Measurements from ENCODE around the gene NPR1. TPM values are rescaled to one million over a fixed set of nuclear protein-coding genes. Genes with fewer than 3 reads are reported as not detected.
A peak's percentile ranks its signal among the peaks of the same experiment; 100 is the strongest.

The NPR1 gene
- total RNA-seq, 1 donor from 2014 or later = 0.19 TPM

GRCh38 chr1:153661111-153661708 lies 17.3 kb upstream of the NPR1 start:
- Mint-ChIP-seq H3K9me3 (no peaks in the 10 kb centered on the region), H3K27me3 (ENCODE audit: insufficient read depth, low read depth) (peaks cover 4% of the 10 kb centered on the region), H3K36me3 (peaks cover 19% of the 10 kb centered on the region), H3K4me1 (peaks cover 19% of the 10 kb centered on the region), H3K4me3 (peak overlapping the region; percentile 31), H3K27ac (peak overlapping the region; percentile 13)
- Histone ChIP-seq H3K4me3 (no peak overlapping the region), H3F3A (ENCODE audit: low read depth) (peaks cover 73% of the 10 kb centered on the region), H3K4me2 (no peak overlapping the region), H3K79me2 (ENCODE audit: low read depth) (peaks cover 15% of the 10 kb centered on the region), H3K36me3 (peaks cover 25% of the 10 kb centered on the region), H3K9me3 (ENCODE audit: low read depth) (no peaks in the 10 kb centered on the region), H3K27ac (peak overlapping the region; percentile 68), H3K4me1 (peaks cover 5% of the 10 kb centered on the region), H3K27me3 (no peaks in the 10 kb centered on the region), H4K20me1 (ENCODE audit: low read depth) (peaks cover 19% of the 10 kb centered on the region), H3K9ac (no peak overlapping the region), H2AFZ (replicated peaks) (no peak overlapping the region)
- TF ChIP-seq, protein P1, sequence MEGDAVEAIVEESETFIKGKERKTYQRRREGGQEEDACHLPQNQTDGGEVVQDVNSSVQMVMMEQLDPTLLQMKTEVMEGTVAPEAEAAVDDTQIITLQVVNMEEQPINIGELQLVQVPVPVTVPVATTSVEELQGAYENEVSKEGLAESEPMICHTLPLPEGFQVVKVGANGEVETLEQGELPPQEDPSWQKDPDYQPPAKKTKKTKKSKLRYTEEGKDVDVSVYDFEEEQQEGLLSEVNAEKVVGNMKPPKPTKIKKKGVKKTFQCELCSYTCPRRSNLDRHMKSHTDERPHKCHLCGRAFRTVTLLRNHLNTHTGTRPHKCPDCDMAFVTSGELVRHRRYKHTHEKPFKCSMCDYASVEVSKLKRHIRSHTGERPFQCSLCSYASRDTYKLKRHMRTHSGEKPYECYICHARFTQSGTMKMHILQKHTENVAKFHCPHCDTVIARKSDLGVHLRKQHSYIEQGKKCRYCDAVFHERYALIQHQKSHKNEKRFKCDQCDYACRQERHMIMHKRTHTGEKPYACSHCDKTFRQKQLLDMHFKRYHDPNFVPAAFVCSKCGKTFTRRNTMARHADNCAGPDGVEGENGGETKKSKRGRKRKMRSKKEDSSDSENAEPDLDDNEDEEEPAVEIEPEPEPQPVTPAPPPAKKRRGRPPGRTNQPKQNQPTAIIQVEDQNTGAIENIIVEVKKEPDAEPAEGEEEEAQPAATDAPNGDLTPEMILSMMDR (IDR thresholded peaks at IDR 0.05) = no peak
- TF ChIP-seq EZH2 (IDR thresholded peaks at IDR 0.05) = no peak
- no peak for TF ChIP-seq EZH2phosphoT487 (IDR thresholded peaks at IDR 0.05)
- peak; percentile 11 for DNase-seq (ENCODE audit: low spot score)

DNA sequence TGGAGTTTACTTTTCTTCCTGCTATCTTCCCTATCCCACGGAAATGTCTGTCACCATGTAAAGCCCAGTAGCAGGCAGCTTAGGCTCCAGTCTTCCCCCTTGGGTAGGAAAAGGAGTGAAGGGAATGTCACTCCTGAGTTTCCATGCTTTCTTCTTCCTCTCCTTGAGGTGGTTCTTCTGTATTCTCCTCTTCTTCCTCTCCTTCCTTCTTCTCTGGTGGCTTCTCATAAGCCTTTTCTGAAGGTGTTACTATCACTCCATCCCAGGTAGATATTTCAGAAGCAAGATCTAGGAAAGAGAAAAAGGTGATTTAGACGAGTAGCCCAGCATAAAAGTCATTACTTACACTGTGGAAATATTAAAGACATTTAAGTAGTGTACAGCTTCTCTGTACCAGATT lies 16.2 kb upstream of the NPR1 start:
- Histone ChIP-seq H3K9ac (no peak overlapping the region), H3F3A (ENCODE audit: low read depth) (peaks cover 83% of the 10 kb centered on the region), H3K9me3 (ENCODE audit: low read depth) (no peaks in the 10 kb centered on the region), H3K4me2 (no peak overlapping the region), H3K79me2 (ENCODE audit: low read depth) (peaks cover 24% of the 10 kb centered on the region), H4K20me1 (ENCODE audit: low read depth) (peaks cover 19% of the 10 kb centered on the region), H3K27ac (no peak overlapping the region), H2AFZ (replicated peaks) (no peak overlapping the region), H3K4me1 (peaks cover 5% of the 10 kb centered on the region), H3K27me3 (no peaks in the 10 kb centered on the region), H3K4me3 (no peak overlapping the region), H3K36me3 (peaks cover 33% of the 10 kb centered on the region)
- Mint-ChIP-seq H3K4me1 (peaks cover 18% of the 10 kb centered on the region), H3K27me3 (ENCODE audit: insufficient read depth, low read depth) (peaks cover 4% of the 10 kb centered on the region), H3K27ac (no peak overlapping the region), H3K4me3 (no peak overlapping the region), H3K36me3 (peaks cover 22% of the 10 kb centered on the region), H3K9me3 (no peaks in the 10 kb centered on the region)
- no peak for TF ChIP-seq EZH2phosphoT487 (IDR thresholded peaks at IDR 0.05)
- TF ChIP-seq, protein P1 (IDR thresholded peaks at IDR 0.05) = no peak
- no peak for TF ChIP-seq EZH2 (IDR thresholded peaks at IDR 0.05)
- no peak for DNase-seq (ENCODE audit: low spot score)

GRCh38 chr1:153663211-153663610 lies 15.3 kb upstream of the NPR1 start:
- Mint-ChIP-seq H3K4me3 (no peak overlapping the region), H3K27ac (no peak overlapping the region), H3K27me3 (ENCODE audit: insufficient read depth, low read depth) (peaks cover 4% of the 10 kb centered on the region), H3K36me3 (peaks cover 31% of the 10 kb centered on the region), H3K9me3 (no peaks in the 10 kb centered on the region), H3K4me1 (peaks cover 21% of the 10 kb centered on the region)
- Histone ChIP-seq H3F3A (ENCODE audit: low read depth) (peaks cover 92% of the 10 kb centered on the region), H3K79me2 (ENCODE audit: low read depth) (peaks cover 34% of the 10 kb centered on the region), H3K4me1 (peaks cover 5% of the 10 kb centered on the region), H3K9me3 (ENCODE audit: low read depth) (no peaks in the 10 kb centered on the region), H3K27me3 (no peaks in the 10 kb centered on the region), H3K27ac (no peak overlapping the region), H3K9ac (no peak overlapping the region), H2AFZ (replicated peaks) (no peak overlapping the region), H4K20me1 (ENCODE audit: low read depth) (peaks cover 19% of the 10 kb centered on the region), H3K4me2 (no peak overlapping the region), H3K36me3 (peaks cover 42% of the 10 kb centered on the region), H3K4me3 (no peak overlapping the region)
- DNase-seq (ENCODE audit: low spot score) = no peak
- TF ChIP-seq EZH2 (IDR thresholded peaks at IDR 0.05) (no peak), EZH2phosphoT487 (IDR thresholded peaks at IDR 0.05) (no peak)
- TF ChIP-seq, protein P1 (IDR thresholded peaks at IDR 0.05) = no peak
